ENCODE measurements around the gene GALM. TPM values are rescaled to one million over a fixed set of nuclear protein-coding genes. Genes with fewer than 3 reads are reported as not detected.

The GALM gene
- total and polyA plus RNA-seq, 2 of the 13 experiments (the other 11 are each of a cell fraction or from before 2014, with no cell fraction given), result 65.5 to 90.0 TPM

GRCh38 chr2:38653715-38654527 is 12.0 kb upstream of the GALM start (continued):
- no peak for TF ChIP-seq FOXM1 (CRISPR knock-in tag; IDR thresholded peaks at IDR 0.05)
- TF ChIP-seq MYPOP (CRISPR knock-in tag; IDR thresholded peaks at IDR 0.05), result peak; percentile 65; the same call in 1 of the 2 replicates
- TF ChIP-seq ZNF230 (CRISPR knock-in tag; IDR thresholded peaks at IDR 0.05), result 0 out of 2 replicates have a peak, but pooled peaks have one; percentile 37
- TF ChIP-seq ZNF619 (CRISPR knock-in tag; IDR thresholded peaks at IDR 0.05), result no peak
- TF ChIP-seq HMGXB3 (CRISPR knock-in tag; IDR thresholded peaks at IDR 0.05; ENCODE audit: borderline replicate concordance), result no peak
- peak; percentile 83 for TF ChIP-seq NR2F6 (IDR thresholded peaks at IDR 0.05)
- TF ChIP-seq NR2F6 (CRISPR knock-in tag; IDR thresholded peaks at IDR 0.05), result peak; percentile 78
- TF ChIP-seq ZFX (CRISPR knock-in tag; IDR thresholded peaks at IDR 0.05; ENCODE audit: low read depth), result peak; percentile 88
- TF ChIP-seq SRF (IDR thresholded peaks at IDR 0.05; ENCODE audit: low read depth, low read length), result no peak
- no peak for TF ChIP-seq ATF7-NPFF (CRISPR knock-in tag; IDR thresholded peaks at IDR 0.05; ENCODE audit: low read depth)
- peak; percentile 68; the same call in 1 of the 2 replicates for TF ChIP-seq MTA1 (CRISPR knock-in tag; IDR thresholded peaks at IDR 0.05; ENCODE audit: borderline replicate concordance)
- peak; percentile 55; the same call in 1 of the 2 replicates for TF ChIP-seq ELF3 (CRISPR knock-in tag; IDR thresholded peaks at IDR 0.05)
- peak; percentile 33; the same call in 1 of the 2 replicates for TF ChIP-seq TSC22D2 (CRISPR knock-in tag; IDR thresholded peaks at IDR 0.05; ENCODE audit: borderline replicate concordance)
- TF ChIP-seq ZNF607 (CRISPR knock-in tag; IDR thresholded peaks at IDR 0.05; ENCODE audit: borderline replicate concordance), result 0 out of 2 replicates have a peak, but pooled peaks have one; percentile 67
- no peak for TF ChIP-seq ELF1 (CRISPR knock-in tag; IDR thresholded peaks at IDR 0.05)
- TF ChIP-seq GATAD2A (CRISPR knock-in tag; IDR thresholded peaks at IDR 0.05), result peak; percentile 39
- no peak for TF ChIP-seq ZNF747 (CRISPR knock-in tag; IDR thresholded peaks at IDR 0.05; ENCODE audit: borderline replicate concordance)
- peak; percentile 65; the same call in 1 of the 2 replicates for TF ChIP-seq RXRA (CRISPR knock-in tag; IDR thresholded peaks at IDR 0.05)
- no peak for TF ChIP-seq ZNF121 (CRISPR knock-in tag; IDR thresholded peaks at IDR 0.05)
- peak; percentile 67; the same call in 1 of the 2 replicates for TF ChIP-seq NR2F2 (IDR thresholded peaks at IDR 0.05; ENCODE audit: borderline replicate concordance, low read depth)
- TF ChIP-seq XBP1 (CRISPR knock-in tag; IDR thresholded peaks at IDR 0.05), result no peak
- peak; percentile 76; the same call in 1 of the 2 replicates for TF ChIP-seq ZNF567 (CRISPR knock-in tag; IDR thresholded peaks at IDR 0.05; ENCODE audit: borderline replicate concordance)

Measured in HepG2 (cell line).